Measurements from ENCODE around the gene DNAH14. TPM values are rescaled to one million over a fixed set of nuclear protein-coding genes. Genes with fewer than 3 reads are reported as not detected.

Gene DNAH14
- total and polyA plus RNA-seq, 2 donors (not counting 3 experiments of a cell fraction or from before 2014, with no cell fraction given) = 1.5 to 7.1 TPM

GRCh38 chr1:225362805-225363204 is 433.3 kb downstream of the DNAH14 start:
- CTCF ChIA-PET = no interaction called here
- Histone ChIP-seq H3K9me1 (replicated peaks; ENCODE audit: control insufficient read depth, extremely low read depth, insufficient read depth, low read length) (no peaks in the 10 kb centered on the region), H4K20me1 (replicated peaks; ENCODE audit: control insufficient read depth, extremely low read depth, insufficient read depth, low read length) (no peaks in the 10 kb centered on the region), H3K4me2 (ENCODE audit: insufficient read depth, low read length) (no peak overlapping the region), H3K27ac (ENCODE audit: insufficient read depth, low read depth, low read length) (no peak overlapping the region), H3K36me3 (ENCODE audit: control insufficient read depth in 2 of 2, extremely low read depth in 1 of 2, insufficient read depth in 2 of 2, low read length in 2 of 2) (no peaks in the 10 kb centered on the region), H3K4me3 (replicated peaks in 1 of 3; ENCODE audit: insufficient read depth in 1 of 3, low read depth in 1 of 3, low read length in 3 of 3) (no peak overlapping the region), H3K4me1 (ENCODE audit: control insufficient read depth, extremely low read depth, insufficient read depth, low read length) (no peaks in the 10 kb centered on the region), H3K9ac (replicated peaks; ENCODE audit: extremely low read depth, insufficient read depth, low read length) (no peak overlapping the region), H3K79me2 (ENCODE audit: control insufficient read depth, insufficient read depth, low read length) (no peaks in the 10 kb centered on the region), H3K27me3 (ENCODE audit: control insufficient read depth in 2 of 2, insufficient read depth in 2 of 2, low read length in 2 of 2) (peaks cover 2 to 3% of the 10 kb centered on the region in 2 experiments), H3K9me3 (replicated peaks; ENCODE audit: control insufficient read depth, insufficient read depth, low read length) (no peaks in the 10 kb centered on the region), H2AFZ (ENCODE audit: low read depth, low read length) (no peak overlapping the region)
- intact Hi-C loops (cut with micrococcal nuclease) (no loop called here), dilution Hi-C loops (cut with MboI; ENCODE audit: extremely low pct_ligation_motif_present, low sequenced_read_pairs) (no loop called here)
- POLR2A ChIA-PET = no interaction called here
- FAIRE-seq = no peak
- BruUV-seq (replicated peaks) = no TSS peak
- DNase-seq (ENCODE audit: low read depth, low spot score) = no peak
- no peak for TF ChIP-seq GATA2 (IDR thresholded peaks at IDR 0.05; ENCODE audit: insufficient read depth, insufficient read length, low read depth, low read length)

GRCh38 chr1:225364439-225364838 is 435.0 kb downstream of the DNAH14 start:
- CTCF ChIA-PET = no interaction called here
- no peaks in the 10 kb centered on the region for H3K9me1 ChIP-seq (replicated peaks; ENCODE audit: control insufficient read depth, extremely low read depth, insufficient read depth, low read length)
- no peak overlapping the region for H3K9ac ChIP-seq (replicated peaks; ENCODE audit: extremely low read depth, insufficient read depth, low read length)
- H3K4me3 ChIP-seq (replicated peaks in 1 of 3; ENCODE audit: insufficient read depth in 1 of 3, low read depth in 1 of 3, low read length in 3 of 3) = no peak overlapping the region
- POLR2A ChIA-PET = no interaction called here
- intact Hi-C loops (cut with micrococcal nuclease) (no loop called here), dilution Hi-C loops (cut with MboI; ENCODE audit: extremely low pct_ligation_motif_present, low sequenced_read_pairs) (no loop called here)
- H3K27ac ChIP-seq (ENCODE audit: insufficient read depth, low read depth, low read length) = no peak overlapping the region
- TF ChIP-seq JUN (IDR thresholded peaks at IDR 0.05; ENCODE audit: borderline replicate concordance, insufficient read depth, insufficient read length, low read depth) (no peak), MAX (IDR thresholded peaks at IDR 0.05; ENCODE audit: insufficient read depth, insufficient read length) (no peak)
- H3K4me2 ChIP-seq (ENCODE audit: insufficient read depth, low read length) = no peak overlapping the region
- no TSS peak for BruUV-seq (replicated peaks)
- no peaks in the 10 kb centered on the region for H3K36me3 ChIP-seq (ENCODE audit: control insufficient read depth in 2 of 2, extremely low read depth in 1 of 2, insufficient read depth in 2 of 2, low read length in 2 of 2)
- no peaks in the 10 kb centered on the region for H4K20me1 ChIP-seq (replicated peaks; ENCODE audit: control insufficient read depth, extremely low read depth, insufficient read depth, low read length)
- H3K27me3 ChIP-seq (ENCODE audit: control insufficient read depth in 2 of 2, insufficient read depth in 2 of 2, low read length in 2 of 2) = peaks cover 2% of the 10 kb centered on the region in 2 experiments
- H3K9me3 ChIP-seq (replicated peaks; ENCODE audit: control insufficient read depth, insufficient read depth, low read length) = no peaks in the 10 kb centered on the region
- no peaks in the 10 kb centered on the region for H3K4me1 ChIP-seq (ENCODE audit: control insufficient read depth, extremely low read depth, insufficient read depth, low read length)
- no peaks in the 10 kb centered on the region for H3K79me2 ChIP-seq (ENCODE audit: control insufficient read depth, insufficient read depth, low read length)
- H2AFZ ChIP-seq (ENCODE audit: low read depth, low read length) = no peak overlapping the region
- no peak for FAIRE-seq
- no peak for DNase-seq (ENCODE audit: low read depth, low spot score)

Measured in endothelial cell of umbilical vein (primary cell).